NCI-H1105 treated with DMSO at 0.1 percent for 48 hours (cell line): ENCODE results near the gene LDHA.
A peak's percentile ranks its signal among the peaks of the same experiment; 100 is the strongest.

ENCODE experiments used
- DNase-seq: peaks from one replicate; lab custom pipeline; 2025; lab: John Stamatoyannopoulos, UW

Gene LDHA

DNA sequence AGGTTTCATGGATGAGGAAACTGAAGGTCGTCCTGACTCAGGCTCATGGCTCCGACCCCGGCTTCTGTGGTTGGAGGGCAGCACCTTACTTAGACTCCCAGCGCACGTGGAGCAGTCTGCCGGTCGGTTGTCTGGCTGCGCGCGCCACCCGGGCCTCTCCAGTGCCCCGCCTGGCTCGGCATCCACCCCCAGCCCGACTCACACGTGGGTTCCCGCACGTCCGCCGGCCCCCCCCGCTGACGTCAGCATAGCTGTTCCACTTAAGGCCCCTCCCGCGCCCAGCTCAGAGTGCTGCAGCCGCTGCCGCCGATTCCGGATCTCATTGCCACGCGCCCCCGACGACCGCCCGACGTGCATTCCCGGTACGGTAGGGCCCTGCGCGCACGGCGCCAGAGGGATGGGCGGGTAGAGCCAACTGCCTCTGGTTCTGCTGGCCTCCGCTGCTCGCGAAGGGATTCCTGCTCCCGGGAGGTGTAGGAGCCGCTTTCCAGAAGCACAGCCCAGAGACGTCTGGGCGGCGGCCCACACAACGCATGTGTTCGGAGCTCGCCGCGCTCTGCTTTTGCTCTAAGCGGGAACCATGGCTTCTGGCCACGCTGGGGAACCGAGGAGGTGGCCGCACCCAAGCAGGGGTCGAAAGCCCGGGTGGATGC, at the start of gene LDHA:
Gene LDHA, plus strand, starts transcription at position 289 of the 653 bp plus-strand sequence. CDS start 2,280 bp downstream, outside the sequence.
- peak; percentile 92 for DNase-seq

DNA sequence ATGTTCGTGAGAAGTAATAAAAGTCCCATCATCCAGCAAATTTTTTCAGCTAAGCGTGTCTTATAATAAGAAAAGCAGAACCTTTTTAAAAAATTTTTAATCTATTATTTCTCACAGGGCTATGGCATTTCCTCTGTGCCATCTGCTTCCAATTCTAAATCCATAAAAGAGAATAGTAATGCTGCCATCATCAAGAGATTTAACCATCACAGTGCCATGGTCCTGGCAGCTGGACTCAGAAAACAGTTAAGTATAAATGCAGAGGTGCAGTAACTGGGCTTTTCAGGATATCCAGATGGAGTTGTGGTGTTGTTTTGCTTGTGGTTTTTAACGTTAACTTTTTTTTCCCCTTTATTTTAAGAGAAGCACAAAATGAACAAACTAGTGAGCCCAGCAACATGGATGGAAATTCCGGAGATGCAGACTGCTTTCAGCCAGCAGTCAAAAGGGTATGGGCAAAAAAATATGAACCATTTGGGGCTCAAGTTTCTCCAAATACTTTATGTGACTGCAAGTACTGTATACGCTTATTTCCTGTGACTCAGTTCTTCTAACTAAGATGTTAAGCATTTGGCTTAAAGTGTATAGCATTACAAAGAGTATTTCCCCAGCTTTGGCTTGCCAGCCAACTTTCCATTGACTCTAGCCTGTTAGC, 46.8 kb upstream of the LDHA start:
- DNase-seq = no peak

DNA sequence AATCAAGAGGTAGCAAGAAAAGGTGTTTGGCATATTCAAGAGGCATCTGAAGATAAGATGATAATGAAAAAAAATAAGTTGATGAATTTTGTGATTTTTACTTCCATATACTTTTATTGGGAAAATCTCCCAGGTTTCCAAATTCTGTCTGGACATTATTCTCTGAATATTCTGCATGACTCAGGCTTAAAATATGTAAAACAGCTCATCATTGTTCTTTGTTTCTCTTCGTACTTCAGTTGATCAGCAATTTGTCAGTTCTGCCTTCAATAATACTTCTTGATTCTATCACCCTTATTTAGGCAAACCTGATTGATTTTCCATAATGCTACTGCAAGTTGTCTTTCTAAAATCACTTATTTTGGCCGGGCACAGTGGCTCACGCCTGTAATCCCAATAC, 41.8 kb upstream of the LDHA start:
- DNase-seq = no peak

DNA sequence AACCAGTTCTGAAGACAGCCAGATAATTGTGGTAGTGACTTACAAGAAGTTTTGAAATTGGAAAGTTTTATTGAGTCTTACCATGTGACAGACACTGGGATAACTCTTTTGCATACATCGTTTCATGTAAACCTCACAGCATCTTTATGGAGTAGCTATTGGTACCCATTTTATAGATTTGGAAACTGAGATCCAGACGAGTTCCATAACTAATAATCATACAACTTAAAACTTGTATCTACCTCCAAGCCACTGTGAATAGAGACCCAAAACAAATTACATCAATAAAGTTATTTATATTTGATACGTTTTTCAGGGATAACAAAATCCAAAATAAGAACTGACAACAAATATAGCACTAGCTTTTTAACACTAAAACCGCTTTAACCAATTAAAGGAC, 35.7 kb upstream of the LDHA start:
- DNase-seq = no peak

DNA sequence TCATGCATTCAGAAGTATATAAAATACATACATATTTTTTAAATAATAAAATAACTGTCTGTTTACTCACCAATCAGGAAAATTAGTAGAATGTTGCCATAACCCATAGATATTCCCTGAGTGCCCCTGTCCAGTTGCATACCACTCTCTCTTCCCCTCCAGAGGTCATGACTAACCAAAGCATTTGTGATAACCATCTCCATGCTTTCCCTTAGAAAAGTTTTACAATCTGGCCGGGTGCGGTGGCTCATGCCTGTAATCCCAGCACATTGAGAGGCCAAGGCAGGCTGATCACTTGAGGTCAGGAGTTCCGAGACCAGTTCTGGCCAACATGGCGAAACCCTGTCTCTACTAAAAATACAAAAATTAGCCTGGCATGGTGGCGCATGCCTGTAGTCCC, 33.2 kb upstream of the LDHA start:
- no peak for DNase-seq

DNA sequence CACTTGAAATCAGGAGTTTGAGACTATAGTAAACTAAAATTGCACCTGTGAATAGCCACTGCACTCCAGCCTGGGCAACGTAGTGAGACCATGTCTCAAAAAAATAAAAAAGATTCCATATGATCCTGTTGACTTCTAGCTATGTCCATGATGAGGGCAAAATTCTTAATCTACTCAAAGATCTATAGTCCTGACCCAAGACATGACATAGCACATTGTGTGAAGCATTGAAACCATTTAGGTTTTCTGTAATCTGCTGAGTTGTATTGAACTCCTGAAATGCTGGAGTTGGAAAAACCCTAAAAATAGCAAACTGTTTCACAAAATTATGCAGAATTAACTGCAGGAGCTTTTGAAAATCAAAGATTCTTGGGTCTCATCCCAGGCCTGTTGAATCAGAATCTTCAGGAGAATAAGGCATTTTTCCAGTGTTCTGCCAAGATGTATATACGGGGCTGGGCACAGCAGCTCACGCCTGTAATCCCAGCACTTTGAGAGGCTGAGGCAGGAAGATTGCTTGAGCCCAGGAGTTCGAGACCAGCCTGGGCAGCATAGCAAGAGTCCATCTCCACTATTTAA, 29.8 kb upstream of the LDHA start:
- DNase-seq = no peak

DNA sequence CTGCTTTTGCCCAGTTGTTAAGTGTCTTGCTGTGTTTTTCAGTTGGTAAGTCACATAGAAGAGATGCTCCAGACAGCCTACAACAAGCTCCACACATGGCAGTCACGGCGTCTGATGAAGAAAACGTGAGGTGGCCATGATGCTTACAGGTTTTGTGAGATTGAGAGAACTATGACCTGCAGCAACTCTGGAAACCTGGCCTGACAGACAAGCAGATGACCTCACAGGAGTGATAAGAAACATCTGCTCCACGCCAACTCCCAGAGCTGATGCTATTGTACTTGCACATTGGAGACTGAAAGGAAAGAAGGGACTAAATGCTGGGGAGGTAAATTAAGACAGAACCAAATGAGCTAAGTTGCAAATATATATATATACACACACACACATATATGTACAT, 28.6 kb upstream of the LDHA start:
- no peak for DNase-seq

DNA sequence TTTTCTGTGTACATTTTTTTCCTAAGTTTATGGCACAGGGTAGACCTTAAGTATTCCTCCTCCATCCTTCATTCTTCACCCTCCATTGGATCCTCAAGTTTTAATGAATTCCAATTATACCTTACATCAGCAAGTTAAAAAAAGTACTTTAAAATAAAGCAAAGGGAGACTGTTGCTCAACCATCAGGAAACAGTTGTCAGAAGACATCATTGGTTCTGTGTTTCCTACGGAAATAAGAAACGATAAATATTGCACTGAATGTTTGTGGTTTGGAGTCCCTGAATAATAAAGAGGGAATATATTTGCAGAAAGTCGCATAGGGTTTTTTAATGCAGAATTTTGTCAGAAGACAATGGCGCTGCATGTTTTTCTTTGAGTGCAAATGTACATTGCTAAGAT, 28.1 kb upstream of the LDHA start:
- DNase-seq = no peak

DNA sequence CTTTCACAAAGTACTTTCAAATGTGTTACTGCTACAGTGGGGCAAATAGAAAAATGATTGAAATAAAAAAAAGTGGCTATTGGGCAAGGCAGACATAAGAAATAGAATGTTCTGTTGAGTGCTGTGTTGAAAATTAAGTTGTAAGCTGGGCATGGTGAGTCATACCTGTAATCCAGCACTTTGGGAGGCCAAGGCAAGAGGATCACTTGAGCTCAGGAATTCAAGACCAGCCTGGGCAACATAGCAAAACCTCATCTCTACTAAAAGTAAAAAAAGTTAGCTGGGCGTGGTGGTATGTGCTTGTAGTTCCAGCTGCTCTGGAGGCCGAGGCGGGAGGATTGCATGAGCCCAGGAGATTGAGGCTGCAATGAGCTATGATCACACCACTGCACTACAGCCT, 26.9 kb upstream of the LDHA start:
- DNase-seq = no peak

DNA sequence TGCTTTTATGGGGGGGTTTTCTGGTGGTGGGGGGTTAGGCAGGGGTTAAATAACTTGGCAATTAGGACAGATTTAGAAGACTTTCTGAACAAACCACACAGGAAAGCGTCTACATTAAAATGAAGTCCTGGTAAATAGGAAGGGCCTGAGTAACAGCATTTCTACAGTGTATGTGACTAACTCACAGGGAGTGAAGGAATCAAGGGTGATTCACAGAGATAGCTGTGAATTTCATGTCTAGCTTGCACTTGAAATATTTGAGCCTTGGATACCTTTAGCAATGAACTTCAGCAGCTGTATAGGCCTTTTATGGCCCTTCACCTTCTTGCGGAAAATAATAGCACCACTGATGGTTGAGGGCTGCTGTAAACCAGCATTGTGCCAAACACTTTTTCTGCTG, 26.1 kb upstream of the LDHA start:
- DNase-seq = no peak

DNA sequence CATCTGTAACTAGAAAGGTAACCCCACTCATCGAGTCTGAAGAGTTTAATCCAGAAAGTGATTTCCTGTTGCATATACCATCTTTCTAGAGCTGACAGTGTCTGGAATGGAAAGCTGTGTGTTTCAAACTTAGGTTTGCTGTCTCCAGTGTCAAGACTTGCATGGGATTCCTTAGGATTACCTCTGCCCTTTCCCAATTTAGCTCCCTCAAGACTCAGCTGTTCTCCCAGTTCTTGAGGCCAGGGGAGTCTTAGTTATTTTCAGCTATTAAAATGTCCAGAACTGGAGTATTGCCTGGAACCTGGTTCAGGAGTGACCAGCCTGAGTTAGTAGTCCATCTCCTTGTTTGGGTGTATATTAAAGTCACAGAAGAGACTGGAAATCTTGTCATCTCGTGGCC, 25.0 kb upstream of the LDHA start:
- DNase-seq = no peak

DNA sequence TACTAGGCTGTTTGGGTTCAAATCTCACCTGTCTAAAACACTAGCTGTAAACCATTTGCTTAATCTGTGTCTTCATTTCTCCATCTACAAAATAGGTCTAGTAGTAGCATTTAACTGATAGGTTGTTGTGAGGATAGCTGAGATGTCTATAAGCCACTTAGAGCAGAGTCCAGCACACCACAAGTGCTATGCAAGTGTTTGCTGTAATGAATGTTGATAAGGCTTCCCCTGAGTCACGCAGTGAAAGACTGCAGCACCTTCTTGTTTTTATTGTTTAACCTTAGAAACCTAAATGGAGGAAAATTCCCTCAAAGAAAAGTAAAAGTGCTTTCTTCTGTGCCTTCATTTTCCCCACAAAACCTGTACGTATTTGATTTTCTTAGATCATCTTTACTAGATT, 23.1 kb upstream of the LDHA start:
- DNase-seq = no peak

DNA sequence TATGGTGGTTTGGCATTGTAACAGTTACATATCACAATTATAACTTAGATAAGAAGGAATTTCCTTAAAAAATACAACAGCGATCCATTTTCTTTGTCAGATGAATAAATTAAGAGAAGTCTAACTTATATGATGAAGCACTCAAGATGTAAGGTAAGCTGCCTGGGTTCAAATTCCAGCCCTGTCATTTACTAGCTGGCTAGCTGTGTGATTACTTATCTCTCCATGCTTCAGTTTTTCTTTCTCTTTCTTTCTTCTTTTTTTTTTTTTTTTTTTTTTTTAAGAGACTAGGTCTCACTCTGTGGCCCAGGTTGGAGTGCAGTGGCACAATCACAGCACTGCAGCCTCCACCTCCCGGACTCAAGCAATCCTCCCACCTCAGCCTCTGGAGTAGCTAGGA, 22.2 kb upstream of the LDHA start:
- DNase-seq = no peak

DNA sequence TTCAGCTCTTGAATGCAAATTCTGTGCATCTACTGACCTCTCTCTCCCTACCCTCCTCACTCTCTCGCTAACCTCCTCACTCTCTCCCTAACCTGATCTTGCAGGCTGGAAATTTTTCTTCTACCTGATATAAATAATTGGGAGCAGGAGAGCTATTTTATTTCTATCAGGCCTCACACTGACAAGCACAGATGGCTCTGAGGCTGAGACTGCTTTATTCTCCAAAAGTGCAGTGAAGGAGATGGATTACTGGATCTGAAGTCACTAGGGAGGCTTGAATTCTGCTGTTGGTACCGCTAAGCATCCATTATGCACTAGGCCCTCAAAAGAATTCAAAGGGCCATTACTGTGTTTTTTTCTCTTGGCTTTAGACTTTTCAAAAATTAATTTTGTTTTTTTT, 19.4 kb upstream of the LDHA start:
- DNase-seq = no peak

DNA sequence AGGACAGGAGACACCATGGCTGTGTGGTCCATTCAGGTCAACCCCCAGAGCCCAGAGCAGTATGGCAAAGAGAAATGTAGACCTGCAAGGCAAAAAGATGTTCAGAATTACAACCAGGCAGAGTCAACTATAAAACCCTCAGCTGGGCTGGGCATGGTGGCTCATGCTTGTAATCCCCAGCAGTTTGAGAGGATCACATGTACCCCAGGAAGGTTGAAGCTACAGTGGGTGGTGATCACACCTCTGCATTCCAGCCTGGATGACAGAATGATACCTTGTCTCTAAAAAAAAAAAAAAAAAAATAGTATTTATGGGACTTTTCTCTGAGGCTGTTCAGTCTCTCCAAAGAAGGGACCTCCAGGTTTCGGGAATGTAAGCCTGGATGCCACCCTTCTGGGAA, 18.4 kb upstream of the LDHA start:
- no peak for DNase-seq

DNA sequence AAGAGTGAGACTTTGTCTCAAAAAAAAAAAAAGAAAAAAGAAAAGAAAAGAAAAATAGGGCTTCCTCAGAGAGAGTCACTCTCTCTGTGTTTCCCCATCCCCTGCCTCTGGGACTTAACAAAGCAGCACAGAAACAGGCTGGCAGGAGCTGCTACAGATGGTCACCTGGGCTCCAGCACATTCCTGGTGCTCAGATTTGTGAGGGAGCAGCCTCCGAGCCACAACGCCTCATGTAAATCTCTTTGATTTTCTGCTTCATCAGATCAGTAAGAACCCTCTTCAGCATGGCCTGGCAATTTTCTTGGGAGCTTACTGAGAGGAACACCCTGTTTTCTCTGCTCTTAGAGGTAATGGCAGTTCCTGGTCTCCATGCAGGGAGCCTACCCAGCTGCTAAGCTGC, 15.2 kb upstream of the LDHA start:
- no peak for DNase-seq

DNA sequence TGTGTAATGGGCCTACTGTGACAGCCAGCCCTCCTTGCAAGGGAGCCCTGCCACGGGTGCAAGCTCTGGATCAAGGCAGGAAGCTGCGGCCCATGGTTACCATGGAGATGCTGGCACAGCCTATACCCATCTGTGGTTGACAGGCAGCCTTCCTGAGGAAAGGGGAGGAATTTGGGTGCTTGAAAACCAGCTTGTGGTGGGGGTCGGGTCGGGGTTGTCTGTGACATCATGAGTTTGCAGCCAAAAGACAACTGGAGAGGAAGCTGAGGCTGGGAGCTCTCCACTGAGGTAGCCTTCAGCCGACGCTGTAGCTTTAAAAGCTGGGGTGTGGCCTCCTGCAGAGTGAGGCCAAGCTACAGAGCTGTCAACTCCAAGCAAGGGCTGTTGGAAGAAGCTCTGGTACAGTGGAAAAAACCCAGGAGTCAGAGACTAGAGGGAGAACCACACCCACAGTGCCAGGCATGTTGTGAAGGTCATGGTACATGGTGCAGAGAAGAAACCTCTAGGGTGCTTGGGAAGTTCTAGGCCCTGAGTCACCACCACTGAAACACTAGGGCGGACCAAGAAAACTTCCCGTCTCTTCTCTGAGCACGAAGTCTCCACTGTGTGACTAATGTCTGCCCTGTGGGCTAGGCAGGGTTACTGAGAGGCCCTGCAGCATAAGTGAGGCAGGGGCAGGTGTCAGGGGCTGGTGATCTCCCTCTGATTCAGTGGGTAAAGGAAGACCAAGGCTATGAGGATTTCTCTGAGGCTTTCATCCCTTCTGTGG, 10.8 kb upstream of the LDHA start:
- DNase-seq = no peak

DNA sequence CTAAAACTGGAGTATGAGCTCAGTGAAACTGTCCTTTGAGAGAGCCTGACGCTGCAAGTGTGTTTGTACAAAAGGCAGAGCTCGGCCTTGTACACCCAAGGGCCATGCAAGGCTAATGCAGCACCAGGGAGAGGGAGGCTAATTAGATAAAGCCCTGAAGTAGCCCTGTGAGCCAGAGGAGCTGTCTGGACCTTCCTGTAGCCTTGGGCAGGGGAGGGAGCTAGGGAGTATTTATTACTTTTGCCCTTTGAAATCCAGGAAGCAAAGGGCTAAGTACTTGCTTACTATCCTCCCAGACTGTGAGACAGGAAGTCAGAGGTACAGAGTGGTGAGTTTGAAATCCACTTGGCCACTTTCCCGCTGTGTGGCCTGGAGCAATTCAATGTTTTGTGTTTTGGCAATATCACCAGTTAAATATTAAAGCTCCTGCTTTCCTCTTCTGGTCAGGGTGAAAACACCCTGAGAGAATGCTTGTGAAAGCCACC, 10.2 kb upstream of the LDHA start:
- no peak for DNase-seq

DNA sequence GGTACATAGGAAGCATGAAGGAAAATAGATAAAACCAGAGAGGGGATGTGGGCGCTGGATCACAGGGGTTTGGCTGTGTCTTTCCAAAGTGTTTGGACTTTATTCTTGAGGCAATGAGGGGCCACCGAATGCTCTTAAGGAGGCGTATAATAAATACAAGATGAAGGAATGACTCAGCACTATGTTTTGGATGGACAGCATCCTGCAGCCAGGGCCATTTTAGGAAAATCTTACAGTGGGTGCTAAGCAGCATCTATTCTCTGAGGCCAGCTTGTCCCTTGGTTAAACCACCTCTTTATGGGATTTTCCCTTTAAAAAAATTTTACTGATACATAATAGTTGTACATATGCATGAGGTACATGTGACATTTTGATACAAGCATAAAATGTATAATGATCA, 4.3 kb upstream of the LDHA start:
- DNase-seq = no peak

DNA sequence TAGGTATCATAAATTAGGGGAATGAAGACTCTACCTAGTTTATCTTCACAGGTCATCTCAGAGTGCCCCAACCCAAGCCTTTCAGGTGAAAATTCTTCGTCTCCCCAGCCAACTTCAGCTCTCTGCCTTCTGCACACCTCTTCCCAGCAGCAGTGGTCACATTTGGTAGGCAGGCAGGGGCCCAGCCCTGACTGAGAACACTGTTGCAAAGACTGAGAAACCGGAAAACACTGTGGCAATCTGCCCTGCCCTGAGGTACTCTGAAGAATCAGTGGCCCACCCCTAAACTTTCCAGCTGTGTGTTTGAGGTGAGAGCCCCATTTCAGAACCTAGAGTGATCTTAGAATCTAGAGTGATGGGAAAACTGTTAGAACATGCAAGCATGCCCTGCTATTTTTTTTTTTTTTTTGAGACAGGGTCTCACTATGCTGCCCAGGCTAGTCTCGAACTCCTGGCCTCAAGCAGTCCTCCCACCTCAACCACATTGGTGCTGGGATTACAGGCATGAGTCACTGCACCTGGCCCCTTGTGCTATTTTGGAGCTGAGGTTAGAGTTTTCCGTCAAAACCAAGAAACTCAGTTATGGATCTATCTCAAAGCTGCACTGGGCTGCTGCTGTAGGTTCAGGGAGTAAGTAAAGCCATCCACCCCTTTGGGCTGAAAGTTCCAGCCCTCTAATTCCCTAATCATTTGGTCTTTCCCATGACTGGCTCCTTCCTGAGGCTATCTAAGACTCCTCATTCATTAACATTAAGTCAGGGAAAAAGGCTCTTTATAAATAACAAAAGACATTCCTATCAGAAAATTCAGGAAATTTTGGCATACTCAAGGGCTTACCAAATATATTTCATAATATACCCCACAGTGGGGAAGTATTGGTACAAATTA, 1.7 kb upstream of the LDHA start:
- DNase-seq = no peak

DNA sequence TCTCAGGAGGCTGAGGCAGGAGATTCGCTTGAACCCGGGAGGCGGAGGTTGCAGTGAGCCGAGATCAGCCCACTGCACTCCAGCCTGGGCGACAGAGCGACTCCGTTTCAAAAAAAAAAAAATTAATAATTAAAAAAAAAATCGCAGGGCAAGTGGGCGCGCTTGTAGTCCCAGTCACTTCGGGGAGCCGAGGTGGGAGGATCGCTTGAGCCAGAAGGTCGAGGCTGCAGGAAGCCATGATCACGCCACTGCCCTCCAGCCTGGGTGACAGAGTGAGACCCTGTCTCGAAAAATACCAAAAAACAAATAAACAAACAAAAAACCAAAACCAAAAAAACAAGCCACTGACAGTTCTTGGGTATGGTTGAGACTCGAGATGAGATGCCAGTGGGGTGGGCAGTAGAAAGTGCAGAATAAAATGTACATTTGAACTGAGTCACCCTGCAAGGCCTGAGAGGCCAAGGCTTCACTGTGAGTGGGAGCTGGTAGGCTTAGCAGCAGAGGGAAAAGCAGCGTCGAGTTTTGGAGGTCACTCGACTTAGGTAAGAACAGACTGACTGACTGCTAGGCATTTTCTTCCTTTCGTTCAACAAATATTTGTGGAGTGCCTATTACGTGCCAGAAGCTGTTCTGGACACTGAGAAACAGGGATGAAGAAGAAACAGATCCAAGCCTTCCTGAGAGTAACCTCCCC, 635 bp upstream of the LDHA start:
- no peak for DNase-seq
